Caki2 (cell line): ENCODE data around the gene TBCE. TPM values are rescaled to one million over a fixed set of nuclear protein-coding genes. Genes with fewer than 3 reads are reported as not detected.
"Not testable (repeated sequence)": the region's sequence is repeated elsewhere in the genome, so short reads cannot be mapped to it uniquely, and the experiment has no call there.

Experiments
- DNase-seq: peaks from one replicate; pipeline ENCODE4 v3.0.0-alpha.2; 2015; ENCODE audit warnings: low read depth
- in situ Hi-C: cut with HindIII; loops from 2 replicates; pipeline ENCODE4 v1.10.0; 2016; ENCODE audit warnings: low sequenced_read_pairs, low pct_unique_long_range_greater_than_20kb, mixed read lengths
- total RNA-seq: library from RNA; depleted of rRNA; stranded (reverse); fragments of >200 nt; shearing (Covaris generic); gene quantifications from 2 replicates; pipeline ENCODE4 v1.2.3, GENCODE V29; 2014; ENCODE audit warnings: low replicate concordance

TBCE gene
- total RNA-seq, 1 experiment from 2014 or later = 56.3 TPM

- in situ Hi-C loops = no loop called here
- no peak for DNase-seq
Measured at GRCh38 chr1:235427447-235427846, 60.2 kb downstream of the TBCE start.

GRCh38 chr1:235429143-235429542 lies 61.9 kb downstream of the TBCE start:
- in situ Hi-C loops = no loop called here
- no peak for DNase-seq

- DNase-seq = no peak
- in situ Hi-C loops = no loop called here
Measured at GRCh38 chr1:235430991-235431390, 63.8 kb downstream of the TBCE start.

- DNase-seq = no peak
- in situ Hi-C loops = no loop called here
Measured at GRCh38 chr1:235434001-235434400, 66.8 kb downstream of the TBCE start.

- DNase-seq = no peak
- in situ Hi-C loops = no loop called here
Measured at GRCh38 chr1:235441159-235441685, 74.0 kb downstream of the TBCE start.

GRCh38 chr1:235442788-235443429 lies 75.7 kb downstream of the TBCE start:
- in situ Hi-C loops = no loop called here
- peak; percentile 50 for DNase-seq

- in situ Hi-C loops = no loop called here
- DNase-seq = no peak
Measured at GRCh38 chr1:235448616-235449015, 81.4 kb downstream of the TBCE start.

GRCh38 chr1:235450433-235450832 lies 83.2 kb downstream of the TBCE start:
- no peak for DNase-seq
- in situ Hi-C loops = no loop called here

- in situ Hi-C loops = no loop called here
Measured at GRCh38 chr1:235450886-235451483, 83.8 kb downstream of the TBCE start.

GRCh38 chr1:235454021-235454420 lies 86.8 kb downstream of the TBCE start:
- in situ Hi-C loops = no loop called here
- no peak for DNase-seq

More at GRCh38 chr1:235450886-235451483, 83.8 kb downstream of the TBCE start:
- DNase-seq = no peak

GRCh38 chr1:235455097-235455496 lies 87.9 kb downstream of the TBCE start:
- in situ Hi-C loops = no loop called here
- DNase-seq = no peak

GRCh38 chr1:235455823-235456222 lies 88.6 kb downstream of the TBCE start:
- no peak for DNase-seq
- in situ Hi-C loops = no loop called here

- in situ Hi-C loops, DNase-seq: not testable (repeated sequence)
Measured at GRCh38 chr1:235457856-235458255, 90.6 kb downstream of the TBCE start.

GRCh38 chr1:235460770-235461169 lies 93.5 kb downstream of the TBCE start:
- DNase-seq = no peak
- in situ Hi-C loops = no loop called here

GRCh38 chr1:235461954-235462353 lies 94.7 kb downstream of the TBCE start:
- DNase-seq = no peak
- in situ Hi-C loops = no loop called here

- in situ Hi-C loops, DNase-seq: not testable (repeated sequence)
Measured at GRCh38 chr1:235462832-235463231, 95.6 kb downstream of the TBCE start.

- no peak for DNase-seq
- in situ Hi-C loops = no loop called here
Measured at GRCh38 chr1:235465066-235465465, 97.8 kb downstream of the TBCE start.

GRCh38 chr1:235468004-235468403 lies 100.8 kb downstream of the TBCE start:
- DNase-seq = no peak
- in situ Hi-C loops = no loop called here

GRCh38 chr1:235468970-235469369 lies 101.7 kb downstream of the TBCE start:
- in situ Hi-C loops = no loop called here
- peak; percentile 23 for DNase-seq

GRCh38 chr1:235469897-235470296 lies 102.7 kb downstream of the TBCE start:
- in situ Hi-C loops = not testable (repeated sequence)

More at GRCh38 chr1:235469897-235470296, 102.7 kb downstream of the TBCE start:
- DNase-seq = not testable (repeated sequence)
